K562 (cell line): Measurements from ENCODE around the gene GOLGA2.

Source experiments
- ATF4 ChIP-seq: fragments of 450-650 bp; formaldehyde crosslinking; IDR thresholded peaks from 2 replicates; pipeline ENCODE4 v1.4.0; 2022; ENCODE audit warnings: mild to moderate bottlenecking, moderate library complexity
- CTCF ChIP-seq, 3 experiments: IDR thresholded peaks in 2 of 3; conservative IDR thresholded peaks in 1 of 3; 2 replicates each; pipeline ENCODE4 v1.5.1; 2011 to 2012; ENCODE audit warnings: low read length in 3 of 3, mild to moderate bottlenecking in 3 of 3, control low read depth in 2 of 3, improper control_type of control experiment in 1 of 3, inconsistent platforms in 1 of 3, low read depth in 1 of 3, mixed read lengths in 1 of 3, moderate library complexity in 1 of 3; ENCODE audit not compliant: insufficient read depth in 2 of 3
- GTF2F1 ChIP-seq: IDR thresholded peaks from 2 replicates; pipeline ENCODE4 v1.6.1; 2011; ENCODE audit warnings: low read depth, low read length, improper control_type of control experiment
- JUNB ChIP-seq: fragments of 450-650 bp; formaldehyde crosslinking; conservative IDR thresholded peaks from 2 replicates; pipeline ENCODE4 v1.4.0; 2020; ENCODE audit warnings: mild to moderate bottlenecking
- MAX ChIP-seq: sonication (generic); formaldehyde crosslinking; IDR thresholded peaks from 2 replicates; pipeline ENCODE4 v1.9.0; 2022; ENCODE audit warnings: mild to moderate bottlenecking, missing genetic modification reagents
- MTA3 ChIP-seq: fragments of 450-650 bp; formaldehyde crosslinking; IDR thresholded peaks from 2 replicates; pipeline ENCODE4 v1.6.1; 2017; ENCODE audit warnings: mild to moderate bottlenecking, borderline replicate concordance
- NR2F6 ChIP-seq: fragments of 450-650 bp; formaldehyde crosslinking; IDR thresholded peaks from 2 replicates; pipeline ENCODE4 v1.4.0; 2020; ENCODE audit warnings: mild to moderate bottlenecking
- SP2 ChIP-seq: IDR thresholded peaks from 2 replicates; pipeline ENCODE4 v1.6.1; 2011; ENCODE audit warnings: mild to moderate bottlenecking, low read depth, low read length, moderate library complexity; ENCODE audit not compliant: poor library complexity, severe bottlenecking; ENCODE audit errors: extremely low read depth
- TEAD4 ChIP-seq, 2 experiments: sonication (generic) in 1 of 2; formaldehyde crosslinking in 1 of 2; IDR thresholded peaks; 2 replicates each; pipeline versions ENCODE4 v1.6.1 to v1.8.0; 2012 to 2022; ENCODE audit warnings: borderline replicate concordance in 1 of 2, inconsistent platforms in 1 of 2, low read length in 1 of 2, mild to moderate bottlenecking in 1 of 2, missing genetic modification reagents in 1 of 2
- ZNF232 ChIP-seq: sonication (generic); formaldehyde crosslinking; IDR thresholded peaks from 2 replicates; pipeline ENCODE4 v1.8.0; 2022; ENCODE audit warnings: mild to moderate bottlenecking, missing genetic modification reagents
- ZNF384 ChIP-seq: IDR thresholded peaks from 2 replicates; pipeline ENCODE4 v1.6.1; 2012; ENCODE audit warnings: low read depth, low read length, improper control_type of control experiment
- ZNF785 ChIP-seq: fragments of 250-450 bp; sonication (Bioruptor Pico); IDR thresholded peaks from 2 replicates; pipeline ENCODE4 v1.4.0; 2020; ENCODE audit warnings: mild to moderate bottlenecking
- TF ChIP-seq, protein P1 (sequence below): fragments of 250-450 bp; sonication (Bioruptor Pico); IDR thresholded peaks from 2 replicates; pipeline ENCODE4 v1.5.1; 2021; ENCODE audit warnings: mild to moderate bottlenecking
- TF ChIP-seq, protein P2 (sequence below), 2 experiments: fragments of 450-650 bp in 1 of 2; sonication (generic) in 1 of 2; formaldehyde crosslinking; conservative IDR thresholded peaks; 2 replicates each; pipeline versions ENCODE4 v1.4.0 to v1.8.1; 2020 to 2022; ENCODE audit warnings: mild to moderate bottlenecking in 1 of 2, missing genetic modification reagents in 1 of 2

DNA sequence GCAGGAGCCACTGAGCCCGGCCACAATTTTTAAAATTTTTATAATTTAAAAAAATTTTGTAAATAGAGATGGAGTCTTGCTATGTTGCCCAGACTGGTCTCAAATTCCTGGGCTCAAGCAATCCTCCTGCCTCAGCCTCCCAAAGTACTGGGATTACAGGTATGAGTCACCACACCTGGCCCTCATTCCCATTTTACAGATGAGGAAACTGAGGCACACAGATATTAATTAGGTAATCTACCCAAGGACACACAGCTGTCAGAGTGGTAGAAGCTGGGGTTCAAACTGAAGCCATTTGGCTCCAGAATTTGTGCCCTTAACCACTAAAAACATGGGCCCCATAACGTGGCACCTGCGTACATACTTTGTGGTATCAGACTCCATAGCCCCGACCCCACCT, 38.9 kb upstream of the GOLGA2 start:
- TF ChIP-seq CTCF (IDR thresholded peaks at IDR 0.05 in 2 of 3, conservative IDR thresholded peaks at IDR 0.05 in 1 of 3; ENCODE audit: insufficient read depth in 2 of 3, low read depth in 1 of 3, low read length in 3 of 3), result no peak
- no peak for TF ChIP-seq ATF4 (CRISPR knock-in tag)
- TF ChIP-seq JUNB (CRISPR knock-in tag), result no peak
- no peak for TF ChIP-seq MTA3
- no peak for TF ChIP-seq SP2
- TF ChIP-seq ZNF384, result no peak
- TF ChIP-seq GTF2F1, result no peak
- TF ChIP-seq, protein P1, sequence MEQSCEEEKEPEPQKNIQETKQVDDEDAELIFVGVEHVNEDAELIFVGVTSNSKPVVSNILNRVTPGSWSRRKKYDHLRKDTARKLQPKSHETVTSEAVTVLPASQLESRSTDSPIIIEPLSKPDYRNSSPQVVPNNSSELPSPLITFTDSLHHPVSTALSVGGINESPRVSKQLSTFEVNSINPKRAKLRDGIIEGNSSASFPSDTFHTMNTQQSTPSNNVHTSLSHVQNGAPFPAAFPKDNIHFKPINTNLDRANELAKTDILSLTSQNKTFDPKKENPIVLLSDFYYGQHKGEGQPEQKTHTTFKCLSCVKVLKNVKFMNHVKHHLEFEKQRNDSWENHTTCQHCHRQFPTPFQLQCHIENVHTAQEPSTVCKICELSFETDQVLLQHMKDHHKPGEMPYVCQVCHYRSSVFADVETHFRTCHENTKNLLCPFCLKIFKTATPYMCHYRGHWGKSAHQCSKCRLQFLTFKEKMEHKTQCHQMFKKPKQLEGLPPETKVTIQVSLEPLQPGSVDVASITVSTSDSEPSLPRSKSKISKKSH (CRISPR knock-in tag), result no peak
- TF ChIP-seq TEAD4 (IDR thresholded peaks at IDR 0.05; ENCODE audit: low read length), result no peak
- TF ChIP-seq TEAD4 (CRISPR knock-in tag; IDR thresholded peaks at IDR 0.05; ENCODE audit: borderline replicate concordance), result no peak
- TF ChIP-seq NR2F6, result no peak
- TF ChIP-seq MAX (CRISPR knock-in tag), result no peak
- TF ChIP-seq ZNF785 (CRISPR knock-in tag), result no peak
- TF ChIP-seq, protein P2, sequence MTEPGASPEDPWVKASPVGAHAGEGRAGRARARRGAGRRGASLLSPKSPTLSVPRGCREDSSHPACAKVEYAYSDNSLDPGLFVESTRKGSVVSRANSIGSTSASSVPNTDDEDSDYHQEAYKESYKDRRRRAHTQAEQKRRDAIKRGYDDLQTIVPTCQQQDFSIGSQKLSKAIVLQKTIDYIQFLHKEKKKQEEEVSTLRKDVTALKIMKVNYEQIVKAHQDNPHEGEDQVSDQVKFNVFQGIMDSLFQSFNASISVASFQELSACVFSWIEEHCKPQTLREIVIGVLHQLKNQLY (CRISPR knock-in tag; conservative IDR thresholded peaks at IDR 0.05), result no peak
- TF ChIP-seq ZNF232 (CRISPR knock-in tag), result no peak
